ENCODE results near the gene WDR87.
"Not testable (repeated sequence)": the region's sequence is repeated elsewhere in the genome, so short reads cannot be mapped to it uniquely, and the experiment has no call there.

WDR87 gene

DNA sequence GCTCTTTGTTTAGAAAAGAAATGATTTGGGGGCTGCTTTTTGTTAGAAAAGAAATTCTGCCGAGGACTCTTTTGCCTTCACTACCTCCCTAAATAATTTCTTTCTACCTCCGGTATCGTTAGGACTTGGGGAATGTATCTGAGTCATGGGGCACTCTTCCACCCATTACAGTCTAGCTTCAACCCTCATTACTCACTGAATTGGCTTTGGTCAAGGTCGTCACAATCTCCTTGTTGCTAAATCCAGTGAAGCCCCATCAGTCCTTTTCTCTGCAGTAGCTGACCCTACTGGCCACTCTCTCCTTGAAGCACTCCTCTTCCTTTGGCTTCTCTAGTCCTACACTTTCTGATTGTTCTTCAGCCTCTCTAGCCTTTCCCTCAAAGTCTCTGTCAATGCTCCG is 34.0 kb downstream of the WDR87 start:
- Mint-ChIP-seq H3K9me3 (ENCODE audit: low read depth) (no peaks in the 10 kb centered on the region), H3K4me1 (ENCODE audit: low read depth) (no peaks in the 10 kb centered on the region), H3K36me3 (no peaks in the 10 kb centered on the region), H3K4me3 (no peak overlapping the region), H3K27ac (no peak overlapping the region), H3K27me3 (peaks cover 15% of the 10 kb centered on the region)

DNA sequence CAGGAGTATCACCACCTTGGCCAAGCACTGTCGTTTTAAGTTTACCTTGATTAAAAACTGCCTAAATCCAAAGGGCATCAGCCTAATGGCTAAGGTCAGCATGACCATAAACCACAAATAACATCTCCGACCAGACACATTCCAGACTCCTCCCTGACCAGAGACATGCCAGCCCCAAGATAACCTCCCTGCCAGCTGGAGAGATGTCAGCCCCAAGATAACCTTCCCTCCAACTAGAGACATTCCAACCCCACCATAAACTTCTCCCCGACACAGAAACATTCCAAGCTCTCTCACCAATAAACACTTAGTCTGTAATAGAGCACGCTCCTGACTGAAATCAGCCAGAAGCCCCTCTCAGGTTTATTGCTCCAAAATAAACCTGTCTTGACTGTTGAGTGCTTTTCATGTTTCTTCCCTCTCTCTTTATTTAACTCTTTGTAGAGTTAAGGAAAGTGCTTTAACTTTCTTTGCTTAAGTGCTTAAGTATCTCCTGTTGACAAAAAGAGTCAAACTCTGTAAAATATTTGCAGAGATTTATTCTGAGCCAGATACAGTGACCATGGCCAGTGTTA is 36.5 kb downstream of the WDR87 start:
- H3K36me3 Mint-ChIP-seq: no peaks in the 10 kb centered on the region
- peaks cover 20% of the 10 kb centered on the region for H3K27me3 Mint-ChIP-seq
- H3K4me3 Mint-ChIP-seq: no peak overlapping the region
- no peaks in the 10 kb centered on the region for H3K4me1 Mint-ChIP-seq (ENCODE audit: low read depth)
- no peak overlapping the region for H3K27ac Mint-ChIP-seq
- H3K9me3 Mint-ChIP-seq (ENCODE audit: low read depth): no peaks in the 10 kb centered on the region

- no peak overlapping the region for H3K4me3 Mint-ChIP-seq
- no peaks in the 10 kb centered on the region for H3K36me3 Mint-ChIP-seq
- H3K4me1 Mint-ChIP-seq (ENCODE audit: low read depth): no peaks in the 10 kb centered on the region
- peaks cover 20% of the 10 kb centered on the region for H3K27me3 Mint-ChIP-seq
- H3K9me3 Mint-ChIP-seq (ENCODE audit: low read depth): no peaks in the 10 kb centered on the region
- H3K27ac Mint-ChIP-seq: no peak overlapping the region
These were observed 38.6 kb downstream of the WDR87 start for GRCh38 chr19:37867831-37868230.

DNA sequence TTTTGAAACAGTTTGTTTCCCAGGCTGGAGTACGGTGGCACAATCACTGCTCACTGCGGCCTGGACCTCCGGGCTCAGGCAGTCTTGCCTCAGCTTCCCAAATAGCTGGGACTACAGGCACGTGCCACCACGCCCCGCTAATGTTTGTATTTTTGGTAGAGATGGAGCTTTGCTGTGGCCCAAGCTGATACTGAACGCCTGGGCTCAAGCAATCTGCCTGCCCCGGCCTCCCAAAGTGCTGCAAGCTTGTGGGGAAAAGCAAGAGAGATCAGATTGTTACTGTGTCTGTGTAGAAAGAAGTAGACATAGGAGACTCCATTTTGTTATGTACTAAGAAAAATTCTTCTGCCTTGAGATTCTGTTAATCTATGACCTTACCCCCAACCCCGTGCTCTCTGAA is 40.5 kb downstream of the WDR87 start:
- H3K4me1 Mint-ChIP-seq (ENCODE audit: low read depth); H3K36me3 Mint-ChIP-seq; H3K9me3 Mint-ChIP-seq (ENCODE audit: low read depth); H3K4me3 Mint-ChIP-seq; H3K27ac Mint-ChIP-seq: not testable (repeated sequence)
- H3K27me3 Mint-ChIP-seq: peaks cover 14% of the 10 kb centered on the region

GRCh38 chr19:37864501-37864900 is 41.9 kb downstream of the WDR87 start:
- peaks cover 7% of the 10 kb centered on the region for H3K27me3 Mint-ChIP-seq
- no peaks in the 10 kb centered on the region for H3K36me3 Mint-ChIP-seq
- no peaks in the 10 kb centered on the region for H3K4me1 Mint-ChIP-seq (ENCODE audit: low read depth)

GRCh38 chr19:37855098-37855497 is 51.3 kb downstream of the WDR87 start:
- H3K4me1 Mint-ChIP-seq (ENCODE audit: low read depth): no peaks in the 10 kb centered on the region
- H3K9me3 Mint-ChIP-seq (ENCODE audit: low read depth): no peaks in the 10 kb centered on the region
- peaks cover 2% of the 10 kb centered on the region for H3K27me3 Mint-ChIP-seq
- no peaks in the 10 kb centered on the region for H3K36me3 Mint-ChIP-seq
- no peak overlapping the region for H3K4me3 Mint-ChIP-seq
- H3K27ac Mint-ChIP-seq: no peak overlapping the region

More at GRCh38 chr19:37864501-37864900, 41.9 kb downstream of the WDR87 start:
- Mint-ChIP-seq H3K4me3 (no peak overlapping the region), H3K9me3 (ENCODE audit: low read depth) (no peaks in the 10 kb centered on the region), H3K27ac (no peak overlapping the region)

DNA sequence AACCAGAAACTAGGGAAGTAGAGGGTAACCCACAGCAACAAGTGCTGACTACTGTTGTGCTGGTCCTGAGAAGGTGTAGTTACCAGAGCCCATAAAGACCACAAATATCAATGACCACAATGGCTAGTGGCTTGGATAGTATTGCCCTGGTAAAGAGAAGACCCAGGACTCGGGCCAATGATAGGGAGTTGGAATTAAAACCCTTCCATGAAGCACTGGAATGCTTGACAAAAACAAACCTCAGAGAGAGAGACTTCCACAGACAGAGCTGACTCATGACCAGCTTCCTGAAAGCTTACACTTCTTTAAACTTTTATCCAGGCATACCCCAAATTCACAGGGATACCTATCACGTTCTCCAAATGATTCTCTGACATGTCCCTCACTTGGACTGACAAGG is 60.5 kb downstream of the WDR87 start:
- H3K27me3 Mint-ChIP-seq: peaks cover 4% of the 10 kb centered on the region
- no peaks in the 10 kb centered on the region for H3K4me1 Mint-ChIP-seq (ENCODE audit: low read depth)
- no peak overlapping the region for H3K4me3 Mint-ChIP-seq
- H3K36me3 Mint-ChIP-seq: no peaks in the 10 kb centered on the region
- no peak overlapping the region for H3K27ac Mint-ChIP-seq
- no peaks in the 10 kb centered on the region for H3K9me3 Mint-ChIP-seq (ENCODE audit: low read depth)
